Measurements from ENCODE around the gene PDZRN3. TPM values are rescaled to one million over a fixed set of nuclear protein-coding genes. Genes with fewer than 3 reads are reported as not detected.

The PDZRN3 gene
- total and polyA plus RNA-seq, 10 donors, result 1.5 to 5.5 (median 2.8) TPM

GRCh38 chr3:73563896-73564582, 60.7 kb downstream of the PDZRN3 start:
- Histone ChIP-seq H3K9me3 (no peaks in the 10 kb centered on the region), H3K27me3 (replicated peaks in 1 of 7) (peaks cover 0 to 6% (median 0%) of the 10 kb centered on the region in 7 donors), H3K27ac (no peak overlapping the region), H3K4me1 (no peaks in the 10 kb centered on the region), H3K36me3 (no peaks in the 10 kb centered on the region), H3K4me3 (no peak overlapping the region)
- DNase-seq, result no peak
- intact Hi-C loops (cut with DNase I; ENCODE audit: low total_unique reads), result no loop called here
- TF ChIP-seq POLR2AphosphoS5 (IDR thresholded peaks at IDR 0.05), result no peak
- TF ChIP-seq POLR2A (IDR thresholded peaks at IDR 0.05), result no peak
- no peak for TF ChIP-seq CTCF (IDR thresholded peaks at IDR 0.05 in 8 of 11, conservative IDR thresholded peaks at IDR 0.05 in 3 of 11)
- 81 to 91% (median 84%) methylated on average over 3 of the region's 3 CpGs for WGBS, 5 donors

GRCh38 chr3:73561494-73561893, 63.2 kb downstream of the PDZRN3 start:
- Histone ChIP-seq H3K4me1 (no peaks in the 10 kb centered on the region), H3K4me3 (no peak overlapping the region), H3K36me3 (no peaks in the 10 kb centered on the region), H3K27me3 (replicated peaks in 1 of 7) (no peaks in the 10 kb centered on the region), H3K9me3 (no peaks in the 10 kb centered on the region), H3K27ac (no peak overlapping the region)
- intact Hi-C loops (cut with DNase I; ENCODE audit: low total_unique reads), result no loop called here
- no peak for DNase-seq
- TF ChIP-seq POLR2AphosphoS5 (IDR thresholded peaks at IDR 0.05) (no peak), CTCF (IDR thresholded peaks at IDR 0.05 in 8 of 11, conservative IDR thresholded peaks at IDR 0.05 in 3 of 11) (no peak), POLR2A (IDR thresholded peaks at IDR 0.05) (no peak)
- WGBS, 5 donors, result 76 to 88% (median 83%) methylated on average over 10 of the region's 10 CpGs

GRCh38 chr3:73559749-73560148, 65.0 kb downstream of the PDZRN3 start:
- no peak for DNase-seq
- Histone ChIP-seq H3K4me3 (no peak overlapping the region), H3K4me1 (no peaks in the 10 kb centered on the region), H3K36me3 (no peaks in the 10 kb centered on the region), H3K9me3 (no peaks in the 10 kb centered on the region), H3K27me3 (replicated peaks in 1 of 7) (no peaks in the 10 kb centered on the region), H3K27ac (no peak overlapping the region)
- WGBS, 5 donors, result 77 to 95% (median 91%) methylated on average over 2 of the region's 2 CpGs
- TF ChIP-seq POLR2A (IDR thresholded peaks at IDR 0.05) (no peak), CTCF (IDR thresholded peaks at IDR 0.05 in 8 of 11, conservative IDR thresholded peaks at IDR 0.05 in 3 of 11) (no peak), POLR2AphosphoS5 (IDR thresholded peaks at IDR 0.05) (no peak)
- intact Hi-C loops (cut with DNase I; ENCODE audit: low total_unique reads), result no loop called here

- H3K27ac ChIP-seq, result no peak overlapping the region
- no peak overlapping the region for H3K4me3 ChIP-seq
These were observed 66.0 kb downstream of the PDZRN3 start for GRCh38 chr3:73558727-73559075.

More at GRCh38 chr3:73558727-73559075, 66.0 kb downstream of the PDZRN3 start:
- WGBS, 5 donors, result 83 to 93% (median 88%) methylated on average over 4 of the region's 4 CpGs
- intact Hi-C loops (cut with DNase I; ENCODE audit: low total_unique reads), result no loop called here
- TF ChIP-seq CTCF (IDR thresholded peaks at IDR 0.05 in 8 of 11, conservative IDR thresholded peaks at IDR 0.05 in 3 of 11) (no peak), POLR2A (IDR thresholded peaks at IDR 0.05) (no peak), POLR2AphosphoS5 (IDR thresholded peaks at IDR 0.05) (no peak)
- DNase-seq, result no peak
- H3K27me3 ChIP-seq (replicated peaks in 1 of 7), result no peaks in the 10 kb centered on the region
- no peaks in the 10 kb centered on the region for H3K36me3 ChIP-seq
- no peaks in the 10 kb centered on the region for H3K4me1 ChIP-seq
- no peaks in the 10 kb centered on the region for H3K9me3 ChIP-seq
